ENCODE data around the gene PEF1.
A peak's percentile ranks its signal among the peaks of the same experiment; 100 is the strongest.

PEF1 gene

GRCh38 chr1:31583082-31583994, 61.3 kb downstream of the PEF1 start:
- DNase-seq = no peak

GRCh38 chr1:31581821-31582810, 62.6 kb downstream of the PEF1 start:
- DNase-seq = no peak

GRCh38 chr1:31580891-31581603, 63.6 kb downstream of the PEF1 start:
- no peak for DNase-seq

- DNase-seq = peak; percentile 49
These were observed 64.2 kb downstream of the PEF1 start for GRCh38 chr1:31580513-31580870.
